GM19372 (cell line): Measurements from ENCODE around the gene TUBB2B.

ENCODE experiments used
- ATAC-seq: cut with Tn5 transposase; IDR thresholded peaks from one replicate; pipeline ENCODE4 v1.9.1; 2021; ENCODE audit warnings: mild to moderate bottlenecking, low read depth, moderate library complexity; ENCODE audit not compliant: unreplicated experiment

The TUBB2B gene

GRCh38 chr6:3235486-3235885, 8.0 kb upstream of the TUBB2B start:
- no peak for ATAC-seq

DNA sequence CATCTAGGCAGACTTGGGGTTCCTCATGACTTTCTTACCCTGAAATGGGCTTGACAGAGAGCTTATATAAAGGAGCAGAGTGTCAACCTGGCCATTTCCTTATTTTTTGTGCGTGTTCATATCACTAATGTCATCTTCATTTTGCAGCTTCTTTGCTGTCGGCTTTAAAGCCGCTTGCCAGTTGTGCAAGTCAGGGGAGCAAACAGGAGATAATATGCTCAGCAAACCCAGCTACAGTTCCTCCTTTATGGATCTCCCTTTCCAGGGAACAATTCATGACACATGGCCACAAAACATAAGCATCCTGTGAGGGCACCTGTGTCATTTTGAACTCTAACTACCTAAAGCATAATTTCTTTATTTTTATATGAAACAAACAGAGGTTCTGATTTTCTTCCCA, 6.5 kb upstream of the TUBB2B start:
- no peak for ATAC-seq

DNA sequence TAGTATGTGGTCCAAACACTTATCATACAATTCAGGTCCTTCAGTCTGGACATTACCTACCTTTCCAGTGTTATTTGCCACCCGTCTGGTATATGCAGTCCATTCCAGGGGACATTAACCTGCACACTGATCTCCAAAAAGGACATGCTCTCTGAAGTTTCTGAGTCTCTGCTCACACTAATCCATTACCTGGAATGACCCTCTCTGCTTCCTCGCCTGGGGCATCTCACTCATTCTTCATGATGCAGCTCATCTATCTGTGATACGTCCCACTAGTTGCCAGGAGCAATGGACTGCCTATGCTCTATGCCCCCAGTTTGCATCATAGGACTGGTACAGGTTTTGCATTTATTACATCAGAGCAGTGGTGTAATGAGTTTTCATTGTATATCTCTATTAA, 5.9 kb upstream of the TUBB2B start:
- ATAC-seq = no peak

GRCh38 chr6:3232017-3232945, 4.8 kb upstream of the TUBB2B start:
- no peak for ATAC-seq

GRCh38 chr6:3231247-3232016, 4.0 kb upstream of the TUBB2B start:
- ATAC-seq = no peak

DNA sequence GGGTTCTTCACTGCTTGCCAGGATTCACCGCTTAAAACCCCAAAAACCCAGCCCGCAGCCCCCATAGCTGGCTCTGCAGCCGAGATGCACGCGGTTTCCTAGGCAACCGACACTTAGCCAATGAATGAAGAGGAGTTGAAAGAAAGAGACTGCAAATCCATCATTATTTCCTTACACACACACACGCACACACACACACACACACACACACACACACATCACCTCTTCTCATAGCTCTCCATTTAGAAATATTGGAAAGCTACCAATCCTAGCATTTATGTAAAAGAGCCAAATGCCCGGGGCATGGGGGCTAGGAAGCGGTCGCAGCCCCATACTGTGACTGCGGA, 3.4 kb upstream of the TUBB2B start:
- no peak for ATAC-seq

DNA sequence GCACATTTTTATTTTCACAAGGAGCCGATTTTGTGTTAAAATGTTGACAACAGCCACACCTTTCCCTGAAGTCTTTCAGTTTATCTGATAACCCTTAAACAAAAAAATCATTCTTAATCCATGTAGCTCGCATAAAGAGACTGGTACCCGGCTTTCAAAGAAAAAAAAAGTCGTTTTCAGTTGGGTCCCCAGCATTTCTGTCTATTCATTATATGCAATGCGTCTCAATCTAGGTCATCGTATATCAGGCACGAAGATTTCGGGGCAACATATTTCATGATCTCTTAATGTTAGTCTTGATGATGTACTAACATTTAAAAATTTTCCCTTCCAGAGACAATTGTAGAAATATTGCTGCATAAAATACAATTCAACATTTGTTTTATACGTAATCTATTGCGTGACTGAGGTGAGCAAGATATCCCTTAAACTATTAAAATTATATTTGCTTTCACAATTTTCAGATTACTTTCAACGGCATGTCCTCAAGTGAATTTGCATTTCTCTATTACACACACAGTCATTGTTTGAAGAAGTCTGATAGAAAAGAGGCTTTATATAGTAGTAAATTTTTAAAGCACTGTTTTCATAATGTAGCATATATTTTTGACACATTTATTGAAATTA, 2.9 kb upstream of the TUBB2B start:
- no peak for ATAC-seq

- no peak for ATAC-seq
Measured at GRCh38 chr6:3229566-3230178, 2.2 kb upstream of the TUBB2B start.

- no peak for ATAC-seq
Measured at GRCh38 chr6:3228771-3229565, 1.5 kb upstream of the TUBB2B start.

DNA sequence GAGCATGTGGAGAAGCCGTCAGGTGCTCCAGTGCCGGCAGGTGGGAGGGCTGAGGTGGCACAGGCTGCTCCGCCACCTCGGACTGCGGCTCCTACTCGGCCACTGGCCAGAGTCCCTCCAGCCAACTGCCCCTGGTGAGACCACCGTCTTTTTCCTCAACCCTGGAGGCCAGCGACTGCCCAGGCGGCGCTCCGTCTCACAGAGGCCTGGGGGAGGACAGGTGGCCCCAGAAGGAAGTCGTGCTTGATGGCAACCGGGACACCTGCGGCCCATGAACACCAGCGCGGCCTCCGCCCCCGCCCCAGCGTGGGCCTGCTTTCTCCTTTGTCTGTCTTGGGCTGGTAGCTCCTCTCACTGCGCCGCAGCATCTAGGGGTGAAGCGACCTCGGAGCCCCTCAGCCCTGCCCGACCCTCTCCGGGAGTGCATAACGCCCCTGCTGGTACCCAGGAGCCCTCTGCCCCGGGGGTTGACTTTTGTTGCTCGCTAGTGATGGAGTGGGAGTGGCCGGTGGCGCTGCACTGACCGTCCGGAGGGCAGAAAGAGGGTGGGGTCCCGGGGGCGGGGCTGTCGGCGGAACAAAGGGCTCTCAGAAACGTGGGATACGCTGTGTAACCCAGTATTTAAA, 706 bp upstream of the TUBB2B start:
- no peak for ATAC-seq

- no peak for ATAC-seq
Measured at GRCh38 chr6:3226481-3227362, 731 bp downstream of the TUBB2B start.

- no peak for ATAC-seq
Measured at GRCh38 chr6:3226042-3226441, 1.4 kb downstream of the TUBB2B start.

DNA sequence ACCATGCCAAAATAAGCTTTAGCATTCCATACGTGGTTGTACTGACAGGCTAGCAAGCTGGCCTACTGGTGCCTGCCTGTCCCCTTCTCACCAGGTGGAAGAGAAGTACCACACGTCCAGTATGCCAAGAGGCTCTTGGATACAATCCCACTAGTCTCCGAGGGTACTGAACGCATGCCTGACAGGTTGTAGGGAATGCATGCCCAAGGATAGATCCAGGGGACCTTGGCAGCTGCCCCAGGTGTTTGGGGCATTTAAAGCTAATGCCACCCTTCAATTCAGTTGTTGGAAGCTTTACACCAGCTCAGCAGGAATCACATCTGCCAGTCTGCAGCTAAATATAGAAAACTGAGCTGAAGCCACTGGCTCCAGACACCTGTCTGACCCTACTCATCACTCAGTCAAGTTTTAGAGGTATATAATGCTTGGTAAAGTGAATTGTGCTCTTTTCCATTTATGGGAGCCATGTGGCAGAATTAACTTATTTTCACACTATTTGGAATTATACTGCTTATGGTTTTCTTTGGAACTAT, 4.9 kb downstream of the TUBB2B start:
- no peak for ATAC-seq

- no peak for ATAC-seq
Measured at GRCh38 chr6:3221578-3221977, 5.9 kb downstream of the TUBB2B start.

GRCh38 chr6:3220366-3220765, 7.1 kb downstream of the TUBB2B start:
- no peak for ATAC-seq

DNA sequence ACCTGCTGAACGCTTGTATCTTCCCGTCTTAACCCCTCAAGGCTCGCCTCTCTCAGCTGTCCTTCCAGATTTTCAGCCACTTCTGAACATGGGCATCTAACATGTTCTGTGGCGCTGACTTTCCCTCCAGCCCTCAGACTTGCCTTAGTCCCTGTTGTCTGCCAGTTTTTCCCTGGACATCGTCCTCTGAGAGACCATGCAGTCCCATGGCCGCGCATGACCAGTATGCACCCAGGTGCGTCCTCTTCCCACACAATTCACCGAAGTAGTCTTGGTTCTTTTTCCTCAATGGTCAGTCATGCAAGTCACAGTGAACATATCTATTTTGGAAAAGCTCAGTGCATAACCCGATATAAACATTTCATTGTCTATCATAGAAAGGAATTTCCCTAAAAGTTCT, 9.2 kb downstream of the TUBB2B start:
- no peak for ATAC-seq

DNA sequence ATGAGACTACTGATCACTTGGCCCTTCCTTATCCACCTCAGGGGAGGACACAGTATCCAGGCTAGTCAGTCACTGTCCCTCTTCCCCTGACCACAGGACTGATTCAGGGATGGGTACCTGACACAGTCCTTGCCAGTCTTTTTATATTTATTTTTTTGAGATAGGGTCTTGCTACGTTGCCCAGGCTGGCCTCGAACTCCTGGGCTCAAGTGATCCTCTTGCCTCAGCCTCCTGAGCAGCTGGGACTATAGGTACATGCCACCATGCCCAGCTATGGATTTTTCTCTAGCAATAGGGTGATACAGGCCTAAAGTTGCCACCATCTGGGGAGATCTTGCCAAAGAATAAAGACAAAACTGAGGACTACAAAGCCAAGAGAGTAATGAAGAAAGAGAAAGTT, 10.2 kb downstream of the TUBB2B start:
- no peak for ATAC-seq

- no peak for ATAC-seq
Measured at GRCh38 chr6:3214898-3215297, 12.6 kb downstream of the TUBB2B start.

GRCh38 chr6:3213334-3213695, 14.1 kb downstream of the TUBB2B start:
- ATAC-seq = no peak
